HG03039 (cell line): ENCODE data around the gene HAUS7.

ENCODE experiments used
- ATAC-seq: cut with Tn5 transposase; IDR thresholded peaks from one replicate; pipeline ENCODE4 v1.9.1; 2021; ENCODE audit warnings: mild to moderate bottlenecking, moderate library complexity; ENCODE audit not compliant: unreplicated experiment

The HAUS7 gene

DNA sequence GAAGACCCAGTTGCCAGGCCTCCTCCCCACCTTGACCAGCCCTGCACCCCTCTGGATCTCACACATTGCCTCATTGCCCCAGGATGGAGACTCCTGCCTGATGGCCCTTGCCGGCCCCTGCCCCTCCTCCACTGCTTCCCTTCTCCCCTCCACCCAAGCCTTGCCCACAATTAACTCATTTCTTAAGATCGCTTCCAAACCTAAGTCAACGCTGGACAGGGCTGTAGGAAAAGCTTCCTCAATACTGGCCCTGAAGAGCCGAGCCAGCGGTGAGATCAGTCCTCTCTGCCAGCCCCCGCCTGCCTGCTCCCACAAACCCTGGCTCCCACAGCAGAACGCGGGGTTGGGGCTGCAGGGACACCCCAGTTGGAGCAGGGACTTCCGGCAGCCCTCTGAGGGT is 7.5 kb upstream of the HAUS7 start:
- ATAC-seq: no peak

DNA sequence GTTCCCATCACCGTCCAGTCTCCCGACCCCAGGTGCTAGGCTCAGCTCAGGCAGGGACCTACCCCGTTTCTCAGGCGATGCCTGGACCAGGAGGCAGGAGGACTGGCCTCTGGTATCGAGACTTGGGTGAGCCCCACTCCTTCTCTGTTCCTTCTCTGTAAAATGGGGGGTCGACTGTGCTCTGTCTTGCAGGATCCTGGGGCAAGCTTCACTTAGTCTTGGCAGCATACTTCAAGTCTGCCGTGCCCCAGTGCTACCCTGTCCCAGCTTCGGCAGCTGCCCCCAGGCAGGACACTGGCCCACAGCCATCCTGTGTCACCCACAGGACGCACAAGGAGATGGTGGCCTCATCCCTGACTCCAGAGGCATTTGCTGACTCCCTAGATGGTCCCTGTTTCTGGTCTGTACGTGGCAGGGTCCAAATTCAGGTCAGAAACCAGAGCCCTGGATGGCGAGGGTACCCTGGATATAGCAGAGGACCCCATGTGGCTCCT is 7.0 kb upstream of the HAUS7 start:
- no peak for ATAC-seq

DNA sequence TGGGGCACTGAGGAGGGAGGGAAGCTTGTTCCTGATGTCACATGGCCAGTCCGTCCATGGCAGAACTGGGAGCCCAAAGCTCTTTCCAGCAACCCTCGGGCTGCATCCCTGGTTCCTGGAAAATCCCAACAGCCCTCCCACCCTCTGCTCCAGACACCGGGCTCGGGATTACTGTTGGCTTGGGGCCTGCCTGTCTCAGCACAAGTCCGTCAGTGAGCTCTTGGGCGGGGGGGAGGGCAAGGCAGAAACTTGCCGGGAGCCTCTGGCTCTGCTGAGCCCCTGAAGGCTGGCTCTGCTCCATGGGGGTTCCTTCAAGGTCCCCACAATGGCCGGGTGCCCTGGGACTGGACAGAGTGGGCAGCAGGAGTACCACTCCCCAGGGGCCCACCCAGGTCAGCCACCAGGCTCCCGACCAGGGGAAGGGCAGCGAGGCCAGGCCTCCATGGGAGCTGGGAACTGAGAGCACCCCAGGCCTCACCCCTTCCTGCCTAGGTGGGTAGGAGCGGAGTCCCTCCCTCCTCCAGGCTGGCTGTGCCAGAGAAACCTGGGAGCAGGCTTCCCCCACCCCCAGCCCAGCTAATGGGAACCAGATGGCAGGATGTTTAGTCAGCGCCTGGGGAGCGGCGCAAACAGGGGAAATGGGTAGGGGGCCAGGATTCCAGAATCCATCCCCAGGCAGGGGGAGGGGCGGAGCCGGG is 6.4 kb upstream of the HAUS7 start:
- ATAC-seq: no peak

DNA sequence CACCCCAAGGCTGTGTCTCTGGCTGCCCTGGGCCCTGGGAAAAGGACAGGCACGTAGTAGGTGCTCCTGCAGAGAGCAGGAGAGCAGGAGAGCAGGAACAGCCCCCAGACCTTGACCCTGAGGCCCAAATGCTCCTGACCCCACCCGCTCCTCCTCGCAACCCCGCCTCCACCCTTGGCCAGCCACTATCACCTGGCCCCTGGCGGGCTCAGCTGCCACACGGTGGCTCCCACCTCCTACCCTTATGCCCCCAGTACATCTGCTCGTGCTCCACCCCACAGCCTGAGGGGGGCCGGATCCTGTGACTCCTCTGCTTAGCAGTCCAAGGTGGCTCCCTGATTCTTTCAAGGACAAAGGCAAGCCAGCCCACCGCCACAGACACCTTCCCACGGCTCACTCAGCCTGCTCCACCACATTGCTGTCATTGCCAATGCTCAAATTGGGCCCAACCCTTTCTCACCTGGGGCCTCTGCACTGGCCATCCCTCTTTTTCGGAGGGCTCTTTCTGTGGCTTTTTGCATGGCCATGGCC is 5.4 kb upstream of the HAUS7 start:
- ATAC-seq: no peak

DNA sequence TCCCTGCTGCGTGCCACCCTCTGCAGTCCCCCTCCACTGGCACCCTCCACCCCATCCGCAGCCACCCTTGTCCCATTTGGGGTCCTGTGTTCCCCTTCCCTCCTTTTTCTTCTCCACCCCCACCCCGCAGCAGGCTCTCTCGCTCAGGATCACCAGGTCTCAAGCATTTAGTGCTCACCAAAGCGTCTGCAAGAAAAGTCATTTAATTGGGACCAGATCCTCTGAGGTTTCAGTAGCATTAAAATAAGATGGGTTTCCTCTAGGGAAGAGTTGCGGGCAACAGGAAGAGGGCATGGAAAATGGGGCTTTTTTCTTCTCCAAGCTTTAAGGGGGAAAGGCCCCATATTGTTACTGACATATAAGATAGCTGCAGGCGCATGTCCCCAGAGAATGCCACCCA is 4.9 kb upstream of the HAUS7 start:
- no peak for ATAC-seq

DNA sequence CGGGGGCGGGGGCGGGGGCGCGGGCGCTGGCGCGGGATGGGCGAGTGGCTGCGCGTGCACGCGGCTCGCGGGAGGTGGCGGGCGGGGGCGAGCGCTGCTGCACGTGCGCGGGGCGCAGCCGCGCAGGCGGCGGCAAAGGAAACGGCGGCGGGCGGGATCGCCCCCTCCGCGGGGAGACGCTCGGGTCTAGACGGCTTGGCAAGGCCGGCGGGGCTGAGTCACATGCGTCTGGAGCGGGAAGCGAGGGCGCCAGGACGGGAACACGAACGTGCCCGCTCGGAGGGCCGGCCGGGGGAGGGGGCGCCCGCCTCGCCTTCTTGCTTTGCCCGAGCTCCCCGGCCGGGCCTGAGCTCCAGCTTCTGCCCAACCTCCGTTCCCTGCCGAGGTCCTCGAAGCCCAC is 4.3 kb upstream of the HAUS7 start:
- no peak for ATAC-seq

DNA sequence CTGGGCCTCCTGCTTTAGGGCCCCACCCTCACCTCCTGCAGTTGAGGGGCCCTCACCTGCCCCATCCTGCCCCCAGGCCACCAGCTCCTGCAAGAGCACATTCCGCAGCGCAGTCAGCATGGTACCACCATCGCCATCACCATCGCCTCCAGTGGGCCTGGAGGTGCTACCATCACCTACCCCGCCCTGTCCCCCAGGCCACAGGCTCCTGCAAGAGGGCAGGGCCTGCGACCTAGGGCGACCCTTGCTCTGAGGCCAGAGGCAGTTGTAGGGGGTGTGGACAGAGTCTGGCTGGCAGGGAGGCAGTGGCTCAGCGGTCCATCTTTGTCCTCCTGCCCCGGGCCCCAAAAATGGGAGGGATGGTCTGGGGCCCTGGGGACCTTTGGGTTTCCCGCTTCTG is 3.9 kb upstream of the HAUS7 start:
- no peak for ATAC-seq

DNA sequence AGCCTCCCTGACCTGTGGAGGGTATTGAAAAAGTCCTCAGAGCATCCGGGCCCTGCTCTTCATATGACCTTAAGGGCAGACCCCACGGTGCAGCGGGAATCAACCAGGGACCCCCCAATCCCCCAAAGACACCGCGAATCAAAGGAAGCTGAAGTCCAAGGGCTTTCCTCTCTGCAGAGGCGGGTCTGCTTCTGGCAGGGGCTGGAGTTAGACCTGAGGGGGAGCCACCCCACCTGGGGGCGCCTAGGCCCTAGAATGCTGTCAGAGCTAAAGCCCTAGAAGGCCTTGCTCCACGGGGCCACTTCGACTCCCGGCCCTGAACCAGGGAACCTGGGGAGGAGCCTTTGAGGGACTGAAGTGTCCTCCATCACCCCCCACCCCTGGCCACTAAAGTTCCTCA is 2.8 kb upstream of the HAUS7 start:
- ATAC-seq: no peak

DNA sequence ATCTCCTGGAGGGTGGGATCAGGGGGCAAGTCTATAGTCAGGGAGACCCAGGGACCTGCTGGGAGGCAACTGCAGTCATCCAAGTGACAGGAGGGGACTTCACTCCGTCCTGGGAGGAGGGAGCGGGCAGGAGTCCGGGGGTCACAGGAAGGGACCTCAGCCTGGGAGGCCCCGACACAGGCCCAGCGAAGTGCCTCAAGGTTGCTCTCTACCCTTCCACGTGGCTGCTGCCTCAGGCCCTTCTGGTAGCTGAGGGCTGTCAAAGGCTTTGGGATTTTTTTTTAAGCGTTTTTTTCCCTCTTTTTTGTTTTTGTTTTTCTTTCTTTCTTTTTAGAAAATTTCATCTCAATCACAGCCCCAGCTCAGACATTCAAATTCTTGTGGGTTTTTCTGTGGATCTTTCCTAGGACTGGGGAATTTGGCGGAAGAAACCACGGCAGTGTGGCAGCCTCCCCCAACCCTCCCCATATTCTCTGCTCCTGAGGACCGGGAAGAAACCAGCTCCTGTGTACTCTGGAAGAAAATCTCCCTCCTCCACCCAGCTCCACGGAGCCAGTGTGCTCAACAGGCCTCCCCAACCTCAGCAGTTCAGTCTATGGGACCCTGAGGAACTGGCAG is 1.4 kb upstream of the HAUS7 start:
- ATAC-seq: no peak

DNA sequence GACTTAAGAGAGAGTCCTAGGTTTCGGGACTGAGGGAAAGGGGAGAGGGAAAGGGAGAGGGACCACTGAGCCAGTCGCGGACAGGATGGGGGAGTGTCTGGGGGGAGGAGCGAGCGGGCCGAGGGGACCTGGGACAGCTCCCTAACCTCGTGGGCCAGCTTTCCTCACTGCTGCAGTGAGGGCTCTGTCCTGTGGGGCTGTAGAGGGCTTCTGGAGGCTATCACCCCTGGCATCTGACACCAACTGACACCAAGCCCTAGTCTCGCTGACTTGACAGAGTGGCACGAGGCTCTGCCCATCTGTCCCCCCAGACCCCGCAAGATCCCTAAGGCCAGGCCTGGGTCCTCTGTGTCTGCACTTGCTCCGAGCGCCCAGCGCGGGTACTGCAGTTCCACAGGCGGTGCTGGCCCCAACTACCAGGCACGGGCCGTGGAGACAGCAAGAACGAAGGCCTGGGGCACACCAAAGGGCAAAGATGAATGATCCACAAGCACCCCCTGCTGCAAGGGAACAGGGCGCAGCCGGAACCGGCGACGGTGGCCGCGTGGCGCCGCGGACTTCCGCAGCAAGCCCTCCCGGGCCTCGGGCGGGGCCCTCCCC is 465 bp downstream of the HAUS7 start:
- peak; percentile 31 for ATAC-seq

DNA sequence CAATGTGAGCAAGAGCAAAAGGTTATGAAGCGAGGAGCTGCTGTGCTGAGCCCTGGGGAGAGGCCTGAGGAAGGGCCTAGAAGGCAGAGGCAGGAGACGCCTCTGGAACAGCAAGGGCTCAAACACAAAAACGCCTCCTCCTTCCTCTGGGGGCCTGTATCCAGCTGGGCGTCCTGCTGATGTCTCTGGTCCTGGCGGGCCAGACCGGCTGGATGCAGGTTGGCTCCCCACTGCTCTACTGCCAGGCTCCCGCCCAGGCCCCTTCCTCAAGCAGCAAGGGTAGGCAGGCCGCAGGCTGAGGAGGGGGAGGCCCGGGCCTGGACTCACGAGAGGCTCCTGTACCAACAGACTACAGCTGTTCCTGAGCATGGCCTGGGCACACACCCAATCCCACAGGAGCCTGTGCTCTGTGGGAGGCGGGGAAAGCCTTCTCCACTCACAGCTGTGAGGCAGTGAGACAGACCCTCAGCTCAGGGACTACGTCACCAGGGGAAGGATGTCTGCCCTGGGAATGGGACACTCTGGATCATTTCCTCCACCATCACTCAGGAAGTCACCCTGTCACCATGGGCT is 2.3 kb downstream of the HAUS7 start:
- ATAC-seq: no peak

DNA sequence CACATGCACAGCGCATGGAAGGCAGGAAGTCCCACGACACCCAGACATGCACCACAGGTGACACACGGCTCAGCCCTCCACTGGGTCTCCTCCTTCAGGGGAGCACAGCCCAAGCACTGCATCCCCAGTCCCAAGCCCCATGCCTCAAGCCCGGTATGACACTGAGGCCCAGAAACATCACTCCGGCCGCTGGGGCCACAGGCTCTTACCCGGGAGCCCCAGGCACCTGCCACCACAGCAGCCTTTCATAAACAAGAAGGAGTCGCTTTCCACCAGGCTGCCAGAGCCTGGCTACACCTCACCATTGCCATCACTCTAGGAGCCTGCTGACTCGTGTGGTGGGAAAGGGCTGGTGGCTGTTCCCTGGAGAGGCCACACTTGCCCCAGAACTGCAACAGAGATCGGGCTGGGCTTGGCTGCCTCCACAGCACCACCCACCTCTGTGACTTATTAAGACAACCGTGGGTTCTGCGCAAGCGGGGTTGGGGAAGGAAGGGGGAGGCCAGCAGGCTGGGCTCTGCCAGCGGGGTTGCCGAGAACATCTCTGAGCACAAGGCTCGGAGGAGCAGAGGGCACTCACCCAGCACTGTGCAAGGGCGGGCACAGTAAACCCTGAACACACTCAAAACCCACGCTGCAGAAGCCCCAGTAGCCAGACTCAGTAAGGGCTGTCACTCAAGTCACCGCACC is 4.5 kb downstream of the HAUS7 start:
- ATAC-seq: no peak

DNA sequence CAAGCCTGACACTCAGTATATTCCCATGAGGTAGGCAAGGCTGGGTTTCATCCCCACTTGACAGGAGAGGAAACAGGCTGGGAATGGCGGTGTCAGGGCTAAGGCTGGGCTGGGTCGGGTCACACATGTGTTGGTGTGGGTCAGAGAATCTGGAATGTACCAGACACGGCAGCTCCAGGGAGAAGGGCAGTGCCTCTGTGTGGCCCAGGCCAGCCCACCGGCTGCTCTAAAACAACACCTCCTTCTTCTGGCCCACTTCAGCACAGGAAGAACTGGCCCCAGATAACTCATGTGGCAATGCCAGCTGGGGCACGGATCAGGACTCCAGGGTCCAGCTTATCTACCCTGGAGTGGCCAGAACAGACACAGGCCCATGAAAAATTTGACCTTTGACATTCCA is 6.3 kb downstream of the HAUS7 start:
- no peak for ATAC-seq

DNA sequence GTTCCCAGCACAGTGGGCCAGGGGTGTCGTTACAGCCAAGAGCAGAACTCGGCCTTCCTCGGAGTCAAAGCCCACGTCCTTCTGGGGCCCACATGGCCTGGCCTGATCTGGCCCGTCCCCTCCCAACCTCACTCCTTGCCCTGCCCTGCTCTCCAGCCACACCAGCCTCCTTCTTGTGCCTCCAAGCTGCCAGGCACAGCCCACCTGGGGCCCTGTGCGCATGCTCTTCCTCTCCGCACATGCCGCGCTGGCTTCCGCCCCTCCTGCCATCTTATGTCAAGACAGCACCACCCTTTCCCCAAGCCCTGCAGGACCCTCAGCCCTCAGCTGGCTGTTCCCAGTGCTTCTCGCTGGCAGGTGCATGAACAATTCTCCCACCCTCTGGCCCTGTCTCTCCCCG is 6.8 kb downstream of the HAUS7 start:
- no peak for ATAC-seq

DNA sequence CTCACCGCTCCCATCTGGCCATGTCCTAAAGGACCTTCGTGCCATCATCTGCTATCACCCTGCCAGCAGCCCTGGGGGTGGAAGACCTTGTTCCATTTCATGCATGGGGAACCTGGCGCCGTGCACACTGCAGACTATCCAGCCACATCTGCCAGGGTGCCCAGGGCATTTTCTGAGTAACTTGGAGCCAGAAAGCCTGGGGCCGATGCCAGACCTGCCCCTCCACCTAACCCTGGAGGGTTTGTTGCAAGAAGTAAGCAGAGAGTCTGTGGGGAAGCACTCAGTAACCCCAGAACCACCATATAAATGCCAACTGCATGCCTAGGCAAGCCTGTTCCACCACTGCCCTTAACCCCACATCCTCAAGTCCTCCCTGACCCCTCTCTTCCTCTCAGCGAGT is 7.3 kb downstream of the HAUS7 start:
- no peak for ATAC-seq

DNA sequence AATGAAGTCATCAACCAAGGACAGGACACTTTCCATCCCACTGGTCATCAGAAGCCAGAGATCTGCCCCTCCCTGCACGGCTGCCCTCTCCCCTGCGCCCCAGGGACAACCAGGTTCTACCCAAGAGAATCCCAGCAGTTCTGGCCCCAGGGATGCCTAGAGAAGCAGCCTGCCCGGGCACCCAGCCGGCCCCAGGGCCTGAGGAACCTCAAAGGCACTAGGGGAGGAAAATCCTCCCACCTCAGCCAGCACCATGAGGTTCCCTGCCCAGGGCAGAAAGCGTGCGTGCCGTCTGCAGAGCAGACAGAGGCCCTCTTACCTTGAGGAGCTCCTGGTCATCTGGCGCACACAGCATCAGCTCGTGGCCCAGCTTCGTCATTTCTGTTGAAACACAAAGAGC is 8.1 kb downstream of the HAUS7 start:
- ATAC-seq: no peak

DNA sequence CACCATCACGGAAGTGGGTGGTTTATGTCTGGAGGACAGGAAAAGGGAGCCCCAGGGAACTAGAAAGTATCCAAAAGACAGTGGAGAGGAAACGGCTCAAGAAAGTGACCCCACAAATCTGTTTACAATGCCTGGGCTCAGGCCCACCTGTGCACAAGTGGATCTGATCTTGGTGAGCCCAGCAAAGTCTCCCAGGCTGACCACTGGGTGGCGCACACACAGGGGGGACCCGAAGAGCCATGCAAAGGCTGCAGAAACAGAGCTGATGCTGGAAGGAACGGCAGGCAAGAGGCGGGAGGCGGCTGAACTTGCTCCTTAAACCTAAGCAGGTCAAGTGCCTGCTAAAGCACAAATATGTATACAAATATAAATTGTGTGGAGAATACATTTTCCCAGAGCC is 9.6 kb downstream of the HAUS7 start:
- no peak for ATAC-seq

DNA sequence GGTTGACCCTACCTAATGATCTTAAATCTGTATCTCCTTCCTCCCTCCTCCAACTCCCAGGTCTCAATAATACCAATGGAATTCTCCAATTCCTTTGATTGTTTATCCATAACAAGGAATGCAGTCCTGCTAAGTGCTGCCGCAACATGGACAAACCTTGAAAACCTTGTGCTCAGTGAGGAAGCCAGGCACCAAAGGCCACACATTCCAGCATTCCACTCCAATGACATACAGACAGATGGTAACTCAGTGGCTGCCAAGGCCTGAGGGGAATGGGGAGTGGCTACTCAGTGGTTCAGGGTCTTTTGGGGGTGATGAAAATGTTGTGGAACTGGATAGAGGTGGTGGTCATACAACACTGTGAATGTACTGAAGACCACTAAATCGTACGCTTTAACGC is 10.4 kb downstream of the HAUS7 start:
- no peak for ATAC-seq

DNA sequence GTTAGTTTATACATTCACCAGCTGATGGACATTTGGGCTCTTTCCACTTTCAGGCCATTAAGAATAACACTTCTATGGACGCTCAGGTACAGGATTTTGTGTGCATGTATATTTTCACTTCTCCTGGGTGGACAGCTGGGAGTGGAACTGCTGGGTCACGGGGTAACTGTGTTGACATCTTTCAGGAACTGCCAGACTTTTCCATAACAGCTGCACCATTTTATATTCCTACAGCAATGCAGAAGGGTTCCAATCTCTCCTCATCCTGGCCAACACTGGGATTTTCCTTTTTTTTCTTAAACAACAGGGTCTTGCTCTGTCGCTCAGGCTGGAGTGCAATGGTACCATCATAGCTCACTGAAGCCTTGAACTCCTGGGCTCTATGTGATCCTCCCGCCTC is 11.9 kb downstream of the HAUS7 start:
- ATAC-seq: no peak

DNA sequence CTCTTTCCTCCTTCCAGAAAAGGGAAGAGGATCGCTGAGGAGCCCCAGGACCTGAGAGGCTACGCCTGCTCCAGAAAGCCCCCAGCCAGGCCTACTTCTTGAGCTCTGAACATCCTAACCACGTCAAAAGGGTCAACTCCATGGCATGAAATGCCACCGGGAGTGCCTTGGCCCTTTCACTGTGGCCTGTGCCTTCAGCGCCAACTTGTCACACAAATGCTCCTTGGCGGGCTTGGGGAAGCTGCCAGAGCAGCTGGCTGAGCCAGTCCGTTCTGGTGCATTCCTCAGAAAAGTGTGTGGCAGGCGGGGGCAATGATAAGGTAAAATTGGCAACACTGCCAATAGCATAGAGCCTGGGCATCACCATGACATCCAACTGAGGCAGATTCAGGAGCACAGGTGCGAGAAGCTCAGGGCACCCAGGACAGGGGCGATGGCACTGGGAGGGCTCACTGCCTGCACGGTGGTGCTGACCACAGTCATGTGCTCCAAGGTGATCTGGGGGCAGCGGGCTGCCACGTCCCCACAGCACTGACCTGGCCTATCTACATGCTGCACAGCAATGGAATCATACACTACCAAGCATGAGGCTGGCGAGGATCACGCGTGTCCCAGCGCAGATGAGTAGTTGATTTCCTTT is 12.4 kb downstream of the HAUS7 start:
- ATAC-seq: no peak
